Stimulated activated naive B cell treated with anti-CD40 and anti-IgM and Interleukin-4, amounts not matched to agents 10 μg/mL and 1 μg/mL and 100 μg/mL, for 72 hours (primary cell): Measurements from ENCODE around the gene ATXN7.

Experiments
- ATAC-seq, 2 donors: fragments of 150-1000 bp; cut with Tn5 transposase; replicated peaks; 2 replicates each; pipeline ENCODE4 v1.10.0; 2021; ENCODE audit warnings: moderate library complexity in 1 of 2
- DNase-seq: peaks from one replicate; pipeline ENCODE4 v3.0.0; 2021
- H3K27ac Mint-ChIP-seq: one replicate; pipeline ENCODE4 v1.8.0; 2022; ENCODE audit warnings: mild to moderate bottlenecking, mixed read lengths
- H3K27me3 Mint-ChIP-seq, 2 donors: one replicate each; pipeline ENCODE4 v1.8.0; 2022; ENCODE audit warnings: mixed read lengths in 2 of 2
- H3K36me3 Mint-ChIP-seq, 2 donors: one replicate each; pipeline ENCODE4 v1.8.0; 2022; ENCODE audit warnings: mixed read lengths in 2 of 2, mild to moderate bottlenecking in 1 of 2
- H3K4me1 Mint-ChIP-seq, 2 donors: one replicate each; pipeline ENCODE4 v1.8.0; 2022; ENCODE audit warnings: mixed read lengths in 2 of 2, mild to moderate bottlenecking in 1 of 2
- H3K4me3 Mint-ChIP-seq, 2 donors: one replicate each; pipeline ENCODE4 v1.8.0; 2022; ENCODE audit warnings: mild to moderate bottlenecking in 2 of 2, mixed read lengths in 2 of 2, moderate library complexity in 1 of 2
- H3K9me3 Mint-ChIP-seq, 2 donors: one replicate each; pipeline ENCODE4 v1.8.0; 2022; ENCODE audit warnings: mixed read lengths in 2 of 2, mild to moderate bottlenecking in 1 of 2

The ATXN7 gene

GRCh38 chr3:64039332-64039731 lies 175.7 kb downstream of the ATXN7 start:
- DNase-seq (no peak), ATAC-seq (no peak)
- Mint-ChIP-seq H3K4me3 (no peak overlapping the region), H3K36me3 (peaks cover 0 to 2% of the 10 kb centered on the region in 2 donors), H3K9me3 (peaks cover 2 to 3% of the 10 kb centered on the region in 2 donors), H3K4me1 (peaks cover 15 to 28% of the 10 kb centered on the region in 2 donors), H3K27ac (no peak overlapping the region), H3K27me3 (peaks cover 3 to 7% of the 10 kb centered on the region in 2 donors)

- Mint-ChIP-seq H3K4me3 (no peak overlapping the region), H3K27me3 (peaks cover 0 to 7% of the 10 kb centered on the region in 2 donors), H3K9me3 (peaks cover 0 to 2% of the 10 kb centered on the region in 2 donors), H3K4me1 (peaks cover 15 to 28% of the 10 kb centered on the region in 2 donors), H3K27ac (no peak overlapping the region), H3K36me3 (no peaks in the 10 kb centered on the region)
- DNase-seq (no peak), ATAC-seq (peak; percentile 12 to 46)
These were observed 176.5 kb downstream of the ATXN7 start for GRCh38 chr3:64039981-64040733.

- no peak for ATAC-seq
- H3K27me3 Mint-ChIP-seq: peaks cover 10 to 23% of the 10 kb centered on the region in 2 donors
- no peak overlapping the region for H3K4me3 Mint-ChIP-seq
- no peaks in the 10 kb centered on the region for H3K36me3 Mint-ChIP-seq
- peaks cover 16 to 27% of the 10 kb centered on the region in 2 donors for H3K4me1 Mint-ChIP-seq
- DNase-seq: no peak
- H3K9me3 Mint-ChIP-seq: peaks cover 0 to 2% of the 10 kb centered on the region in 2 donors
- H3K27ac Mint-ChIP-seq: no peak overlapping the region
These were observed 179.3 kb downstream of the ATXN7 start for GRCh38 chr3:64042952-64043351.

GRCh38 chr3:64046592-64046991 lies 182.9 kb downstream of the ATXN7 start:
- no peak for ATAC-seq
- no peak for DNase-seq
- Mint-ChIP-seq H3K36me3 (no peaks in the 10 kb centered on the region), H3K27ac (no peak overlapping the region), H3K4me3 (no peak overlapping the region), H3K9me3 (no peaks in the 10 kb centered on the region), H3K27me3 (peaks cover 21 to 47% of the 10 kb centered on the region in 2 donors), H3K4me1 (peaks cover 4 to 8% of the 10 kb centered on the region in 2 donors)

GRCh38 chr3:64046996-64047594 lies 183.4 kb downstream of the ATXN7 start:
- DNase-seq (no peak), ATAC-seq (no peak)
- Mint-ChIP-seq H3K27me3 (peaks cover 21 to 47% of the 10 kb centered on the region in 2 donors), H3K4me1 (peaks cover 4 to 8% of the 10 kb centered on the region in 2 donors), H3K36me3 (no peaks in the 10 kb centered on the region), H3K4me3 (no peak overlapping the region), H3K9me3 (no peaks in the 10 kb centered on the region), H3K27ac (no peak overlapping the region)

- H3K27ac Mint-ChIP-seq: no peak overlapping the region
- no peaks in the 10 kb centered on the region for H3K9me3 Mint-ChIP-seq
- peaks cover 21 to 47% of the 10 kb centered on the region in 2 donors for H3K27me3 Mint-ChIP-seq
- H3K36me3 Mint-ChIP-seq: no peaks in the 10 kb centered on the region
- peaks cover 4 to 8% of the 10 kb centered on the region in 2 donors for H3K4me1 Mint-ChIP-seq
- no peak overlapping the region for H3K4me3 Mint-ChIP-seq
- DNase-seq (no peak), ATAC-seq (no peak)
These were observed 184.1 kb downstream of the ATXN7 start for GRCh38 chr3:64047787-64048186.

- peaks cover 21 to 47% of the 10 kb centered on the region in 2 donors for H3K27me3 Mint-ChIP-seq
- peak; percentile 57 to 59 for ATAC-seq
- no peak for DNase-seq
- H3K27ac Mint-ChIP-seq: no peak overlapping the region
- peaks cover 4 to 8% of the 10 kb centered on the region in 2 donors for H3K4me1 Mint-ChIP-seq
- no peaks in the 10 kb centered on the region for H3K36me3 Mint-ChIP-seq
- H3K9me3 Mint-ChIP-seq: no peaks in the 10 kb centered on the region
- H3K4me3 Mint-ChIP-seq: no peak overlapping the region
These were observed 185.0 kb downstream of the ATXN7 start for GRCh38 chr3:64048631-64049061.

GRCh38 chr3:64049136-64049535 lies 185.5 kb downstream of the ATXN7 start:
- no peaks in the 10 kb centered on the region for H3K9me3 Mint-ChIP-seq
- DNase-seq: no peak
- H3K36me3 Mint-ChIP-seq: no peaks in the 10 kb centered on the region
- no peak overlapping the region for H3K4me3 Mint-ChIP-seq
- H3K27ac Mint-ChIP-seq: no peak overlapping the region
- ATAC-seq: peak; percentile 29 to 46
- peaks cover 21 to 43% of the 10 kb centered on the region in 2 donors for H3K27me3 Mint-ChIP-seq
- peaks cover 4 to 8% of the 10 kb centered on the region in 2 donors for H3K4me1 Mint-ChIP-seq

GRCh38 chr3:64049832-64050231 lies 186.2 kb downstream of the ATXN7 start:
- Mint-ChIP-seq H3K4me3 (no peak overlapping the region), H3K27ac (no peak overlapping the region), H3K27me3 (peaks cover 21 to 46% of the 10 kb centered on the region in 2 donors), H3K36me3 (no peaks in the 10 kb centered on the region), H3K4me1 (peaks cover 4 to 8% of the 10 kb centered on the region in 2 donors), H3K9me3 (no peaks in the 10 kb centered on the region)
- ATAC-seq (no peak), DNase-seq (no peak)
